GM18520 (cell line): ENCODE measurements around the gene CD40.
A peak's percentile ranks its signal among the peaks of the same experiment; 100 is the strongest.
"Not testable (repeated sequence)": the region's sequence is repeated elsewhere in the genome, so short reads cannot be mapped to it uniquely, and the experiment has no call there.

ENCODE experiments used
- ATAC-seq: cut with Tn5 transposase; IDR thresholded peaks from one replicate; pipeline ENCODE4 v1.9.1; 2021; ENCODE audit not compliant: unreplicated experiment

The CD40 gene

DNA sequence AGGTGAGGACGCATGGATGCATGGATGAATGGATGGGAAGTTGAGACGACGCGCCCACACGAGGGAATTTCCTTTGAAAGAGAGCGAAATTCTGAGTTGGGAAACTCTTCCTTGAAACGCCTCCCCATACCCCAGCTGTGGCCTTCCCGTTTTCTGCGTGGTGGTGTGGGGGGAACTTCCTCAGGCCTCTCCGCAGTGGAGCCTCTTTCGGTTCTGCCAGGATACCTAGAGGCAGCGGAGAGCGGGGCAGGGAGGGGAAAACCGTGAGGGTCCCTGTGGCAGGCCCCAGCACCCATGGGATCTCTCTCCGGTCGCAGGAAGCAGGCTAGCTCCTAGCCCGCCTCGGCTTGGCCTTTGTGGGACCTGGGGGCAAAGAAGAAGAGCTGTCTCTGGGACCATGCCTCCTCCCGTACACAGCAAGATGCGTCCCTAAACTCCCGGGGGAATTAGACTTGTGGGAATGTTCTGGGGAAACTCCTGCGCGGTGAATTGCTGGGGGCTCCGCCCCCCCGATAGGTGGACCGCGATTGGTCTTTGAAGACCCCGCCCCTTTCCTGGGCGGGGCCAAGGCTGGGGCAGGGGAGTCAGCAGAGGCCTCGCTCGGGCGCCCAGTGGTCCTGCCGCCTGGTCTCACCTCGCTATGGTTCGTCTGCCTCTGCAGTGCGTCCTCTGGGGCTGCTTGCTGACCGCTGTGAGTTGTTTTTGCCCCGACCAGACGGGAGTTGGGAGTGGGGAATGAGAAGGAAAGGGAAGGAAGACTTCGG is at the start of gene CD40:
Gene CD40, plus strand, starts transcription at position 611 of the 764 bp plus-strand sequence. Its CDS starts 30 bp downstream, at position 641.
- ATAC-seq = peak; percentile 45

DNA sequence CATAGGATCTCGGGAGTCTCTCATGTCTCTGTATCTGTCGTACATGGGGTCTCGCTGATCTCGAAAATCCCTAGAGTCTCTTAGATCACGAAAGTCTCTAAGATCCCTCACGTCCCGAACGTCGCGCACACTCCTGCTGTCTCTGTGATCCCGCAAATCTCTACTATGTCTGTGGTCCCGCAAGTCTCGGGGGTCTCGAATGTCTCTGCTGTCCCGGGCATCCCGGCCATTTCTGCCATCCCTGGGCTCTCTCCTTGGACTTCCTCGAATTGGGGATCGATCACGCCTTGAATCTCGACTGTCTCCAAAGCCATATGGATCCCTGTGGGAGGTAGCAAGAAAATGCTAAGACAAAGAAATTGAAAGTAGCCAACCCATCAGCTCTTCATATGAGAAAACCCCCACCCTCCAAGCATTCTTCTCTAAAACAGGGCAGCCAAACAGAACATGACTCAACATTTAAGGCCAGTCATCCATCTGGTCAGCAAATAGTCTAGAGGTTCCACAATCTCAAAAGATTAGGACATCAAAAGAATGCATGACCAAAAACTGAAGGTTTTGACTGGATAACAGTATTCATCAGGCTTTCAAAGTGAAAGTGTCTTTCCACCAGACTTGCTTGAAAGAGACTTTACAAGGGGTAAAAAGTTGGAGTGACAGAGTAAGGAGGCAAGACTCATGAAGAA is 47.8 kb upstream of the CD40 start:
- no peak for ATAC-seq

DNA sequence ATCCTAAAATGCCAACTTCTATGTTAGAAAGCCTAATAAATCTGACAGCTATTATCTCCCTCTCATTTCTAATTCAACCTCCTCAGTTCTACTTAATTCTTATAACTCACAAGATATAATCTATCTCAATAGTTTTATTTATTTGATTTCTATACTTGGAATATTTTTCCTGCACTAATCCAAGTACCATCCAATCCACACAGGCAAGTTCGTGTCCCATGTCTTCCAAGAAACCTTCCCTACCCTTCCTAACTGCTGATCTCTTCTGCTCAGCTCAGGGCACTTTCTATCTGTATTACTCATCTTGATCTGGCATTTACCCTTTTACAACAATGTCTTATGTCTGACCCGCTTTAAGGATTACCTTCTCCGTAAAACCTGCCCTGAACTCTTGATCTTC is 46.5 kb upstream of the CD40 start:
- no peak for ATAC-seq

DNA sequence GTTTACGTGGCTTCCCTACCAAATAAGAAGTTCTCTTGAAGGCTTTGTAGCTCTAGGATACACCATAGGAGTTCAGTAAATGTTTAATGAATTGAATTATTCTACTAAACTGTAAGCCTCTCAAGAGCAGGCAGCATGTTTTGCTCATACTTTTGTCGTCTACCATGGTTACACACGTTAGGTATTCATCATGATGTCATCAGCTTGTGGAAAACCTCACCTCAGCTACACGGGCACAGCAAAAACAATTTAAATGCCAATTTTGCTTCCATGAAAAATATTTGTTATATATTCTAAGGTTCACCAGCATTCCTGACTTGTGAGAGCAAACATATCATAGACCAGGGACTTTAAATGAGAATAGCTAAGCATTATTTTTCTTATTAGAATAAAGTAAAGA is 45.1 kb upstream of the CD40 start:
- ATAC-seq = no peak

DNA sequence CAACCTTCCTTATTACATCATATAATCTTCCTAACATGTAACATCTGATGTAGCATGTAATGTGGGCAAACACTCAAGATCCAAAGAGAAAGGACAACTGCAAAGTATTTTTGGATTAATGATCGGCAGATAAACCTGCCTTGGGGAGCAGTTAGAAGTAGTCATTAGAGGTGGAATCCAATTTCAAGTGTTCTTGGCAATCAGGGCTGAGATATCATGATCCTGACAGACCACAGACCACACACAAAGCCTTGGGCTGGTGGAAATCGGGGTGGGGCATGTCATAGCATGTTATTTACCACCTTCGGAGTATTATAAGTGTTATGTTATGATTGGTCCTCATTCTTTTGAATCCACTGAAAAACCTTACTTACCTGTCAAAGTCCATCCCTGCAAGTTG is 44.7 kb upstream of the CD40 start:
- no peak for ATAC-seq

DNA sequence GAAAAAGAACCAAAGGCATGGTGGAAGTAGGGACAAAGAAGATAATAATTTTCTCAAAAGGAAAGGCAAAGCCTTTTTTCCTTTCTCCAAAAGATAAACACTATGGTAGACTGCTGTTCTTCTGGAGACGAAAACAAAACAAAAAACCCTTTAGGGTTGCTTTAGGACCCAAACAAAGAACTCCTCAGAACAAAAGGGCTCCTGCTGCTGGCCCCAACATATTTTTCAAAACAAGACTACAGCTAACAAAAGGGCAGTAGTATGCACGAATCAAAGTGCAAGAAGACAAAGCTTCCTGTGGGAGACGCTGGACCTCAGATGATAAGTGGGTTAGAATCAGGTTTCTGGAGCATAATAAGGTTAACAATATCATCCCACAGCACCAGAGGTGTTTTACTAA is 44.1 kb upstream of the CD40 start:
- ATAC-seq = no peak

DNA sequence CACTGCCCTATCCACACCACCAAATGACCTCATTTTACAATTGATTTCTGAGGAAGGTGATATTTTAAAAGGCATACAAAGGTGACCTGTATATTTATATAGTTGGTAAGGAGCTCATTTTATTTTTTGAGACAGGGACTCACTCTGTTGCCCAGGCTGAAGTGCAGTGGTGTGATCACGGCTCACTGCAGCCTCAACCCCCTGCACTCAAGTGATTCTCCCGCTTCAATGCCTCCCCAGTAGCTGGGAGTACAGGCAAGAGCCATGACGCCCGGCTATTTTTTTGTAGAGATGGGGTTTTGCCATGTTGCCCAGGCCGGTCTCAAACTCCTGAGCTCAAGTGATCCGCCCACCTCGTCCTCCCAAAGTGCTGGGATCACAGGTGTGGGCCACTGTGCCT is 41.3 kb upstream of the CD40 start:
- ATAC-seq = no peak

DNA sequence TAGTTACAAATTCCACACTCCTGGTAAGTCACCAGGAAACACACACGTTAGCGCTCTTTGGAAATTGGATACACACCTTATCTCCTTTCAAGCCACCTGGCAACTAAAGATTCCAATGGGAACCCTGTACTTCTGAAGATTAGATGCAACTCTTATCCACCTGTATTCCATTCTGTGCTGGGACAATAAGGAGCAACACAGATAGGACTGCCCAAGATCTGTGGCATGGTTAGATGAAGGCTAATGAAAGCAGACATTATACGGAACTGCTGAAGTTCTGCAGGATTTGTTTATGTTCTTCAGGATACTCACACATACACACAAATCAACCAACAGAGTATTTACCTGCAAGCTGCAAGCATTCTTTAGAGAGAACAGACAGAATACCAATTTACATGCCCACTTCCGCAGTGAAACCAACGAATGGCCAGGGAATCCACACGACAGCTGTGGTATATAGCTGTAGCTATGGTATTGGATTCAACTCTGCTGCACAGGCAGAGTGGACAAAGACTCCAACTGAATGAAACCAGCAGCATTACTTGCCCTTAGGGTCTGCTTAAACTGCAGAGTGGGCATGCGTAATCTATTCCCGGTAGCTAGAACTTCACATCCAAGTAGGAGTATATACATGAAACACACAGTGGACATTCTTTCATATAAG is 40.3 kb upstream of the CD40 start:
- ATAC-seq = no peak

DNA sequence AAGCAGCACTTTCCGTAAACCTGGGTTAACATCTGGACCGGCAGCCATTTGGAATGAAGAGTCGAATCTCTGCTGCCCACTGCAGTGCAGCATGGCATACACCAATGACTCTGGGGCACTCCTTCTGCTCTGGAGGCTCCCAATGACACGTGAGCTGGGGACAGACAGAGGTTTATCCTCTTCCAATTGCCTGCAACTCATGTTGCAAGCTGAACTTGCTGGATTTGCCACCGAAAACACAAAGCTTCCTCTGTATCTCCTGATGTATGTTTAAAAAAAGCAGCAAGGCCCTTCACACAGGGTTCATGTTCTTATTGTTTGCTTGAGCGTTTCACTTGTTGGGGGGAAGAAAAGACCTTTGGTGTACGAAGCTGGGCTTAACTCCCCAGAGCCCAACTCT is 39.2 kb upstream of the CD40 start:
- ATAC-seq = no peak

DNA sequence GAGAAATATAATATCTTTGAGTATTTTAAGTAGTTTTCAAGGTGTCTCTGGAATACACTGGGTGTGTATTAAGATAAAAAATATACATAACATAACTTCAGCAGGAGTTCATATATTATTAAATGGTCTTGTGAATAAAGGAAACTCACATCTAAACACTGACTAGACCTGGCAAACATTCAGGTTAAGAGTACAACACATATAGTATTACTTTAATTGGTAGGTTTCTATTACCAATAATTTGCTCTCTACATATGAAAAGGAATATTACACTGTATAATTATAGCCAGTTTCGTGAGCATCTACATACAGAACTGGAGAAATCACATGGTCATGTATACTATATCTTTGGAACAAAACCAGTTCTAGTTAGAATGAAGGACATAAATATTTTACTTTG is 37.0 kb upstream of the CD40 start:
- ATAC-seq = no peak

DNA sequence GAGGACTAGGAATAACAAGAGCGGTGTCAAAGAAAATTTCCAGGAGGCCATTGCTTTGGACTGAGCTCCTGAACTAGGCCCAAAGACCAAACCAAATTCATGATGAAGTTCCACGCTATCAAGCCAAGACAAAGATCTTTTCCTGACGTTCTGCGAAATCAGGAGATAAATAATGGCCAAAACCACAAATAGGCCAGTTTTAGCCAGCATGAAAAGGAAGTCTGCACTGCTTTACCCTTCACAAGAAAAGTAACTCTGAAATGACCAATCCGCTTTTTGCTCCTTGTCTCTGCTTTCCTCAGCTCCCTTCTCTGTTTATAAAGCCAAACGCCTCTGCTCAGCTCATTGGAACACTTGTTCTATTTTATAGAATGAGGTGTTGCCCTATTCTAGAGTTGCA is 35.0 kb upstream of the CD40 start:
- no peak for ATAC-seq

DNA sequence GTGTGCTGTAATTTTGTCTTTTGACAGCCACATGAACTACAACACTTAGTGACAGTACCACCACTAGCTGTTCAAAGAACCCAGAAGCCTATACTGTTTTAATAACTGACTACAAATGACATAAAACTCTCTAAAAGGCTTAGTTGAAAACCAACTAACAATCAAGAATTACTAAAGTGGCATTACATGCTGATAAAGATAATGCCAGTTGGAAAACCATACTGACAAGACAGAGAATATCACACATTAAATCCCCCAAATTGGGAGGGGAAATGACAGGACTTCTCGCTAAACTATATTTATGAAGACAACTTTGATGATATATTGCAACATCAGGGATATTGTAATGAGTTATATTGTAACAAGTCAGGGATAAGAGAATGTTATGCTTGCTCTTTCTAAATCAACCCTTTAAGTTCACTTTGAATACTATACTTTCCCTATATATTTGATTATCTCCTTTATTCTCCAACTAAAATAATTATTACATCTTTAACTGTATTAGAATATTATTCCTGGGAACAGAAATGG is 34.5 kb upstream of the CD40 start:
- ATAC-seq = no peak

DNA sequence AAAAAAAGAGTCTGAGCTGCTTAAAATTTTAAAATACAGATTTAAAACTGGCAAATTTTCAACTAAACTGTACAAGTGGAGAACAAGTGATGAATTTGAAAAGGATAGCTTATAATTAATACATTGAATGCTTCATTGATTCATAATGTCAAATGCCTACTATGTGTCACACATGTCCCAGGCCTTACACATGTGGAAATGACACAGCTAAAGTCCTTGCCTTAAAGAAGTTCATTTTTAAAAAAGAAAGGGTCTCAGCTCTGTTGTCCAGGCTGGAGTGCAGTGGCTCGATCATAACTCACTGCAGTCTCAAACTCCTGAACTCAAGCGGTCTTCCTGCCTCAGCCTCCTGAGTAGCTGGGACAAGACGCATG is 33.3 kb upstream of the CD40 start:
- no peak for ATAC-seq

DNA sequence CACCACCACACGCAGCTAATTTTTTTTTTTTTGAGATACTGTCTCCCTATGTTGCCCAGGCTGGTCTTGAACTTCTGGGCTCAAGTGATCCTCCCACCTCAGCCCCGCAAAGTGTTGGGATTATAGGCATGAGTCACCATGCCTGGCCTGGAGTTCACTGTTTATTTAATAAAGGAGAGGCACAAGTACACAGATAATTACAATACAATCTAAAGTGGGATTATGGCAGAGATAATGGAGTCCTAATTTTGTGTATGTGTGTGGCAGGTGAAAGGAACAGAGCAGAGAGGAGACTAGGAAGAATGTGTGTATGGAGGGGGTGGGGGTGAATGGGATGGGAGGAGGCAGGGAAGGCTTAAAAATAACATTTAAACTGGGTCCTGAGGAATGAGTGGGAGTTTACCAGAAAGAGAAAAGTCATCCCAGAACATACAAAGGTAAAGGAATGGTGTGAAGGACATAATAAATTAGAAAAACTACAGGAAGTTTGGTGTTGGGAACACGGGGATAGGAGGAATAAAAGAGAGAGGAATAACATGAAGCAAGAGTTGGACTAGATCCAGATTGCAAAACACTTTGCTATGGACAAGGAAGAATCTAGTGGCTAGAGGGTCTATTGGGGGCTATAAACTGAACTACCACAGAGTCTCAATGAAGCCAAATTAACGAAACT is 32.8 kb upstream of the CD40 start:
- ATAC-seq = no peak

DNA sequence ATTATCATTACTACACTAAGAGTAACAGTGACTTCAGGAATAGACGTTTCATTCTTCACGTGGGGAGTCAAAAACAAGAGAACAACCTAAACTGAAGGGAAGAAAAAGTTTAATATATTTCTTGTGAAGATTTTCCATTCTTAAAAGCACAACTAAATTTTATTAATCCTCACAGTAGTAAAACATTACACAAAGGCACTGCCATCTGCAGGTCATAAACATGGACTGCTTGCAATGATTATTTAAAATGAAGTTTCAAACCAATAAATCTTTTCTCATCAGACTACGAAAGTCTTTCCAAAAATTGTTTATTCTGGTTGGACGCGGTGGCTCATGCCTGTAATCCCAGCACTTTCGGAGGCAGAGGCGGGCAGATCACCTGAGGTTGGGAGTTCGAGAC is 31.0 kb upstream of the CD40 start:
- no peak for ATAC-seq

DNA sequence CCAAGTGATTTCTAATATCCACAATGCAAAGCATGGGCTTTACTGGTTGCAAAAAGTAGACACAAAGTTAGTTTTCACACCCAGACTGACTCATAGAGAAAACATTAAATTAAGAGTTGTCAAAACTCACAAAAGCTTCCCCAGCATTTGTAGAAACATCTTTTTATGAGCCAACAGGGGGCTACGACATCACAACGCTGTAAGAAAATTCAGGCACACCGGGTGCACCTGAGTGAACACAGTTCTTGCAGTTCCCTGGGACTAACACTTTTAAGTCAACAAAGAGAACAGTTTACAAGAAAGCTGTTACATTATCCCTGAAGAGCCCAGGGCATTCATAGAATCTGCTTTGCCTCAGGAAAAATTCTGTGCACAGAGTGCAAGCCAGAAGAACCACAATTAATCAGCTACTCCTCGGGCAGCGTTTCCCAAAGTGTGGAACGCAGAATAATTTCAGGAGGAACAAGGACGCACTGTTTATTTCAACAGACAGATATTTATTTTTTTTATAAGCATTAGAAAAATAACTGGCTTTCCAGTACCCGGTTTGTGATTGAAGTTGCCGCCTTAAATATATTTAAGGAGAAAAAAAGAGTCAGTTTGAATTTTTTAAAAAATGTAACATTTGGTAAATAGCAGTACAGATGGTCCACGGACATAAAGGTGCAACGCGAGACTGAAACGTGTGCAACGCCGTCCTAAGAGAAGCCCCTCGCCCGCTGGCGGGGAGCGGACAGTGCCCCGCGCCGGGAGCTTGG is 29.5 kb upstream of the CD40 start:
- ATAC-seq = no peak

DNA sequence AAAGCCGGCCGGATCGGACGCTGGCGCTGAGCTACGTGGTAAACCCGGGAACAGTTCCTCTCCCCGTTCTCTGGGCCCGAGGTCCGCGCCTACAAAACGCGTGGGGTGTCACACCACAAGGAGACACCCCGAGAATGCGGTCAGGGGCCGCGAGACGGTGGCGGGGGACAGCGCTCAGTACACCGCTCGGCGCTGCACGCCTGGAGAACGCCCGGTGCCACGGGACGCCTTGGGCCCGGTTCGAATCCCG is 29.0 kb upstream of the CD40 start:
- peak; percentile 10 for ATAC-seq

DNA sequence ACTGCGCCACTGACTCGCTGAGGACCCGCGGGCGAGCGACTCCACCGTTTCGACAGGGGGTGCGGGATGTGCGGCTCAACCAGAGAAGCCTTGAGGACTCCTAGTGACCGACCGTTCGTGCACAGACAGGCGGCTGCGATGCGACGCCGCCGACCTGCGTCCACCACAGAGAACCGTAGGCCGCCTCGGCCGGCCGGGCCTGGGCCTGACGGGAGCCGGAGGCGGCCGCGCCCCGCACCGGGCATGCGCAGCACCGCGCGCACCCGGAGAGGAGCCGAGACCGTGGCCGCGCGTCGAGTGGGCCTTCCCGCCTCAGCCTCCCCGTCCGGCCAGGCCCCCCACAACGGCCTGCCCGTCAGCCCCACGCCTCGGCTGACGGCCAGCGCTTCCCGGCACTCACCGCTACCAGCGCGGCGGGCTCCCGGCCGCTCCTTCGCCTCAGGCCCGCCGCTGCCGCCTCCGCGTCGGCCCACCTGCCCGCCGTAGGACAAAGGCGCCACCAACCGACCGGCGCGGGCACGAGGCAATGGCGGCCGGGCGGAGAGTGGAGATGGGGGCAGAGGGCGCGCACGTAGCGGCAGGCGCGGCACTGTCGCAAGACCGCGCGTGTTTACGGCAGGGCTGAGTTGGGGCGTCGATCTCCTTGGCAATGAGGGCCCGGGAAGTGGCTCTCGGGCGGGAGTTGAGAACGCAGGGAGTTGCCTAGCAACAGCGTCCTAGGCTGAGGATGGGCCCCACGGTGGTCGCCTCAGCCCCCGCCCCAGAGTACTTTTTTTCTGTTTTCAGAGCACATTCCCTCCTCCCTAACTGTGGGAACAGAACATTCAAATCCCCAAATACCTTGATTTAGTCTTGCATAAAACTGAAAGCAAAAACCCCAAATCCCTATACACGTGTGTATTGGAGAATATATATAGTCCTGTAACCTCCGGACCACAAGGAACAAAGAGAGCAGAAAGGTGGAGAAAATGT is 28.4 kb upstream of the CD40 start, which contains the start of gene NCOA5:
Gene NCOA5, minus strand, starts transcription at position 546 of the 972 bp plus-strand sequence. CDS start 10,538 bp downstream, outside the sequence.
- peak; percentile 85 for ATAC-seq

DNA sequence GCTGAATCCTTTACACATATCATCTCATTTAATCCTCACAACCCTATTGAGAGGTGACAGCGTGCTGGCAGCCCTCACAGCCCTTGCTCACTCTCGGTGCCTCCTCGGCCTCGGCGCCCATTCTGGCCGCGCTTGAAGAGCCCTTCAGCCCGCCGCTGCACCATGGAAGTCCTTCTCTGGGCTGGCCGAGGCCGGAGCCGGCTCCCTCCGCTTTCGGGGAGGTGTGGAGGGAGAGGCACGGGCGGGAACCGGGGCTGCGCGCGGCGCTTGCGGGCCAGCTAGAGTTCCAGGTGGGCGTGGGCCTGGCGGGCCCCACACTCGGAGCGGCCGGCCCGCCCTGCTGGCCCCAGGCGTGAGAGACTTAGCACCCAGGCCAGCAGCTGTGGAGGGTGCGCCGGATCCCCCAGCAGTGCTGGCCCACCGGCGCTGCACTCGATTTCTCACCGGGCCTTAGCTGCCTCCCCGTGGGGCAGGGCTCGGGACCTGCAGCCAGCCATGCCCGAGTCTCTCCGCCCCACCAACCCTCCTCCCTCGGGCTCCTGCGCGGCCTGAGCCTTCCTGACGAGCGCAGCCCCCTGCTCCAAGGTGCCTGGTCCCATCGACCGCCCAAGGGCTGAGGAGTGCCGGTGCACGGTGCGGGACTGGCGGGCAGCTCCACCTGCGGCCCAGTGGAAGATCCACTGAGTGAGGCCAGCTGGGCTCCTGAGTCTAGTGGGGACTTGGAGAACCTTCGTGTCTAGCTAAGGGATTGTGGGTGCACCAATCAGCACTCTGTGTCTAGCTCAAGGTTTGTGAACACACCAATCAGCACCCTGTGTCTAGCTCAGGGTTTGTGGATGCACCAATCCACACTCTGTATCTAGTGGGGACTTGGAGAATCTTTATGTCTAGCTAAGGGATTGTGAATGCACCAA is 26.2 kb upstream of the CD40 start:
- ATAC-seq = not testable (repeated sequence)
